Activated CD4-positive, alpha-beta memory T cell treated with anti-CD3 and anti-CD28 coated beads, Interleukin-2, amount 10 ng/mL, durations not matched to agents 7 days and 5 days (primary cell): Measurements from ENCODE around the gene LAMTOR3. TPM values are rescaled to one million over a fixed set of nuclear protein-coding genes. Genes with fewer than 3 reads are reported as not detected.

ENCODE experiments used
- CTCF ChIA-PET: fragments of 350-600 bp; sonication (Branson Sonifier 250); formaldehyde crosslinking; loops from one replicate; lab custom pipeline; 2021; ENCODE audit warnings: antibody characterized with exemption, inconsistent platforms; lab: Charles Lee
- POLR2A ChIA-PET: fragments of 350-600 bp; sonication (Branson Sonifier 250); formaldehyde crosslinking; loops from one replicate; lab custom pipeline; 2021; ENCODE audit warnings: antibody characterized with exemption; lab: Charles Lee
- DNase-seq: peaks from one replicate; pipeline ENCODE4 v3.0.0-alpha.2; 2020
- H3K27ac Mint-ChIP-seq: one replicate; pipeline ENCODE4 v1.8.0; 2021; ENCODE audit warnings: mild to moderate bottlenecking, mixed read lengths
- H3K27me3 Mint-ChIP-seq: one replicate; pipeline ENCODE4 v1.8.0; 2021; ENCODE audit warnings: mixed read lengths
- H3K36me3 Mint-ChIP-seq: one replicate; pipeline ENCODE4 v1.8.0; 2021; ENCODE audit warnings: low read depth, mixed read lengths
- H3K4me1 Mint-ChIP-seq: one replicate; pipeline ENCODE4 v1.8.0; 2021; ENCODE audit warnings: mixed read lengths
- H3K4me3 Mint-ChIP-seq: one replicate; pipeline ENCODE4 v1.8.0; 2021; ENCODE audit warnings: mild to moderate bottlenecking, mixed read lengths
- H3K9me3 Mint-ChIP-seq: one replicate; pipeline ENCODE4 v1.8.0; 2021; ENCODE audit warnings: mixed read lengths
- total RNA-seq, 2 experiments: library from RNA; stranded (reverse); gene quantifications; one replicate each; pipeline ENCODE4 v1.2.3, GENCODE V29; 2021

Gene LAMTOR3, protein sequence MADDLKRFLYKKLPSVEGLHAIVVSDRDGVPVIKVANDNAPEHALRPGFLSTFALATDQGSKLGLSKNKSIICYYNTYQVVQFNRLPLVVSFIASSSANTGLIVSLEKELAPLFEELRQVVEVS
- 10 to 100 TPM; 28.1 to 29.2 TPM for total RNA-seq

DNA sequence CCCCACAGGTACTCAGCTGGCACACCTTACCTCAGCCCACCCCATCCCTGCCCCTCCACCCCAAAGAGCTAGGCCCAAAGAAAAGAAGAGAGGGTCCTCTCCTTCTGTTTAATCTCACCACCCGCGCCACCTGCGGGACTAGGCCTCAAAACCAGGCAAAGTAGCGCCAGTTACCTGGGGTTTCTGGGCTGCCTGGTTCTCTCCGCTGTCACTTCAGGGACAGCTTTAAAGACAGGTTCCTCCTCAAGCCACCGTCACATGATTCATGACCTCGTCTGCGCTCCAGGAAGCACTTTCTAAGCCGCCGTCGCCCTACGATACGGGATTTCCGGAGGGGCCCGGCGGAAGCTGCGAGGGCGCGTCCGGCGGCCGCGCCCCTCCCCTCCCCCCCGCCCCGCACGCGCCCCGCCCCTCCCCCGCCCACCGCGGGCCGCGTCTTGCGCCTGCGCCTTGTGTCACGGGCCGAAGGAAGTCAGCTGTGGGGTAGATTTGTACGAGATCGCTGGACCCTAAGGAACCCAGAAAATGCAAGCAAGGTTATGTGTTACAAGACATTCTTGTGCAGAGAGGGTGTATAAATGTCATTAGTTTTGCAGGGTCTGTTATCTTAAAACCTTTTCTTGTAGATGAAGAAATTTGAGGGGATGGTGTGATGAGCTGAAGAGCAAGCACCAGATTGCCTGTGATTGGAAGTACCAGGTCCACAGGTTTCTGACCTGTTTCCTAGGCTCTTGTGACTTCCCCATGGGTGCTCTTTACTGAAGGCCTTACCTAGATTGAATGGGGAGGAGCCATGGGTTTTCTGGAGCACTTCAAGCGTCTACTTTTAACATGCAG, at the start of gene LAMTOR3:
LAMTOR3 (minus strand) TSS at position 267 of the 837 bp plus-strand sequence. CDS start 464 bp downstream, outside the sequence.
- Mint-ChIP-seq H3K36me3 (peaks cover 15% of the 10 kb centered on the region), H3K4me3 (peak within 1 kb of the TSS; percentile 98), H3K27ac (peak within 1 kb of the TSS; percentile 91), H3K4me1 (peaks cover 42% of the 10 kb centered on the region), H3K27me3 (no peaks in the 10 kb centered on the region), H3K9me3 (no peaks in the 10 kb centered on the region)
- POLR2A ChIA-PET, result interaction anchor here (0.6 to 5.9 kb wide), 17 partner anchors 9 to 1236 kb away, joined by 3 to 98 read pairs (median 5); partner anchors contain the start of genes DAPP1, DNAJB14, H2AZ1 and TRMT10A
- CTCF ChIA-PET, result interaction anchor here (0.8 to 1.5 kb wide), 5 partner anchors 10 to 331 kb away, joined by 3 to 9 read pairs (median 3); partner anchors contain the start of genes DNAJB14 and TRMT10A
- DNase-seq, result peak; percentile 92

DNA sequence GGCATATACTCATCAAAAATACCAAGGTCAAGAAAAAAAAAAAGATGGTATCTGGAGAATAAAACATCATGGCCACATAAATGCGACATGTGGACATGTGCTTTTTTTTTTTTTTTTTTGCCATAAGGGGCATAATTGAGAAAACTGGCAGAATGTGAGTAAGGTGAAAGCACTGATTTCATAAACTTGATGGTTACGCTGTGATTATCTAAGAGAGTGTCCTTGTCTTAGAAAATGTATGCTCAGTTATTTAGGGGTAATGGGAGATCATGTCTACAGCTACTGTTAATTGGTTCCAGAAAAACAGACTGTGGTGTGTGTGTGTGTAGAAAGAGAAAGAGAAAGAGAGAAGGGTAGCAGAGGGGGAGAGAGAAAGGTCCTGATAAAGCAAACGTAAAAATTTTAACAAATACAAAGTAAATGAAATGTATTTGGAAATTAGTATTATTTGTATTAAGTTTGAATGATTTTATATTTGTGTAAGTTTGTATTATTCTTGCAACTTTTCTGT, 44.1 kb upstream of the LAMTOR3 start:
- Mint-ChIP-seq H3K36me3 (peaks cover 58% of the 10 kb centered on the region), H3K9me3 (peaks cover 7% of the 10 kb centered on the region), H3K4me1 (peaks cover 23% of the 10 kb centered on the region), H3K27ac (no peak overlapping the region), H3K4me3 (no peak overlapping the region), H3K27me3 (no peaks in the 10 kb centered on the region)
- ChIA-PET POLR2A (no interaction called here), CTCF (interaction anchor here (0.6 kb wide), 1 partner anchor 1425 kb away, joined by 3 read pairs; no protein-coding TSS in a partner anchor)
- DNase-seq, result no peak

DNA sequence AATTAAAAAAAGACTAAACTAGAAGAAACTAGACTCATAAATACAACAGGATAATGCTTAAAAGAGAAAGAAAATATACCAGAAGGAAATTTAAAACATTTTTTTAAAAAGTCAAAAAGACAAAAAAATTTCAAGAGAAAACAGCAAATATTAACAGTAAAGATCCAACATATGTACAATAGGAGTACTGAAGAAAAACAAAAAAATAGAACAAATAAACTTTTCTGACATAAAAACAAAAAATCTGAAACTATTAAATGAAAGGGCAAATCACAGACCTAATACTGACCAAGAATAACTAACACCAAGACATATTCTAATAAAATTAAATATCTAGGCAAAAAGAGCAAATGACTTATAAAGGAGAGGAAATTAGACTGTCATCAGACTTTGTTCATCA, 40.7 kb upstream of the LAMTOR3 start:
- CTCF ChIA-PET, result no interaction called here

DNA sequence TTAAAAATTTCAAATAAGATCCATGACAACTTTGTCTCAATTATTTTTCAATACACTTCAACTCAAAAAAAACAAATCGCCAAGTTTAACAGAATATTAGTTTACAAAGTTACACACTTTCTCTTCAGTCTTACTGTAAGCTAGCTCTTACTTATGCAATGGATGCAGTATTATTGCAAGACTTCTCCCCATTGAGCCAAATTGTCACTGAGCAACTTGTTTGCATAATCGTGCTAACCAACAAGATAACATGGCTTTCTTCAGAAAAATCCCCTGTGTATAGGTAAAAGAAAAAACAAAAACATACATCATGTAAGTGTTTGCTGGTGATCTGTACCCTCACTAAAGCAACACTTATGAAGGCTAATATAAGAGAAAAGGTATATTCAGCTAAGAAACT, 33.3 kb upstream of the LAMTOR3 start:
- POLR2A ChIA-PET, result interaction anchor here (1.1 to 2.7 kb wide), 3 partner anchors 19 to 33 kb away, joined by 3 to 10 read pairs (median 4); partner anchors contain the start of genes DNAJB14 and LAMTOR3
- Mint-ChIP-seq H3K36me3 (peaks cover 41% of the 10 kb centered on the region), H3K4me3 (no peak overlapping the region), H3K9me3 (no peaks in the 10 kb centered on the region), H3K27me3 (no peaks in the 10 kb centered on the region), H3K27ac (no peak overlapping the region), H3K4me1 (peaks cover 22% of the 10 kb centered on the region)
- CTCF ChIA-PET, result interaction anchor here (1.2 to 1.7 kb wide), 2 partner anchors 21 to 116 kb away, joined by 3 read pairs; no protein-coding TSS in a partner anchor
- no peak for DNase-seq

More for the DNA sequence above, 40.7 kb upstream of the LAMTOR3 start:
- no peak overlapping the region for H3K4me3 Mint-ChIP-seq
- no peak overlapping the region for H3K27ac Mint-ChIP-seq
- H3K9me3 Mint-ChIP-seq, result peaks cover 10% of the 10 kb centered on the region
- no peak for DNase-seq
- no peaks in the 10 kb centered on the region for H3K27me3 Mint-ChIP-seq
- peaks cover 64% of the 10 kb centered on the region for H3K36me3 Mint-ChIP-seq
- peaks cover 19% of the 10 kb centered on the region for H3K4me1 Mint-ChIP-seq
- POLR2A ChIA-PET, result interaction anchor here (1.4 to 4.2 kb wide), 2 partner anchors 11 to 14 kb away, joined by 6 to 22 read pairs; partner anchors contain the start of gene DNAJB14

DNA sequence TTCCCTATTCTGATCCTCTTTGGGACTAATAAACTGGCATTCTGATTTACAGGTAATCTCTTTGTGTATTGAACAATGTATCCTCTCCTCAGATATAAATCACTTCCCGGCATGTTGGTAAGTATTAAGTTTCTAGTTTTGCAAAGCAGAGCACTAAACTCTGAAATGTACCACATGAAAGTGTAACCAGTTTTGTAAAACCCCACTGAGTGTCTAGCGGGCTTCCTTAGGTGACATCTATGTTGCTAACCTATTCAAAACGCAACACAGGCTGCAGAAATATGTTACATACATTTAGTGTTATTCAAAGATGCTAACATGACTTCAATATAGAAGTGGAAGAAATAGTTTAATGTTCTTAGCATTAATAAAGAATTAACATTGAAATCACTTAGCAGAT, 26.9 kb upstream of the LAMTOR3 start:
- no peak for DNase-seq
- Mint-ChIP-seq H3K9me3 (peaks cover 8% of the 10 kb centered on the region), H3K27ac (no peak overlapping the region), H3K27me3 (no peaks in the 10 kb centered on the region), H3K4me1 (peaks cover 15% of the 10 kb centered on the region), H3K36me3 (peaks cover 55% of the 10 kb centered on the region), H3K4me3 (no peak overlapping the region)
- ChIA-PET CTCF (no interaction called here), POLR2A (interaction anchor here (2.1 kb wide), 1 partner anchor 26 kb away, joined by 9 read pairs; the partner anchor contains the start of gene DNAJB14)

DNA sequence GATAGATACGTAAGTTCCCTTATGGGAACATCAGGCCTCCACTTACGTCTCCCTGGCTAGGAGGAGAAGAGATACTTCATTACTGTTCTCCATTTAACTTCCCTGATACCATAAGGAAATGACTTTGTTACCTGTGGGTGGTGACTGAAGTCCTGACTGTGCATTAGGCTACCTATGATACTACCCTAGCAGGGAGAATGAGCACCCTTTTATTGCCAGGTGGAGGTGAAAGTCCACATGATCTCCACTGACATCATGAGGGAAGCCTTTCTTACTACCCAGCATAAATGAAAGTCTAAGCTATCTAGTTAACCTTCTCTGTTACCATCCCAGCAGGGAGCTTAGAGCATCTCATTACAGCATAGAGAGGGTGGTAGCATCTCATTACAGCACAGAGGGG, 24.4 kb upstream of the LAMTOR3 start:
- ChIA-PET POLR2A (interaction anchor here (0.8 kb wide), 1 partner anchor 28 kb away, joined by 3 read pairs; the partner anchor contains the start of gene DNAJB14), CTCF (interaction anchor here (1.3 kb wide), 1 partner anchor 15 kb away, joined by 3 read pairs; no protein-coding TSS in a partner anchor)
- Mint-ChIP-seq H3K27me3 (no peaks in the 10 kb centered on the region), H3K4me1 (peaks cover 15% of the 10 kb centered on the region), H3K9me3 (peaks cover 9% of the 10 kb centered on the region), H3K36me3 (peaks cover 67% of the 10 kb centered on the region), H3K4me3 (no peak overlapping the region), H3K27ac (no peak overlapping the region)
- DNase-seq, result no peak

DNA sequence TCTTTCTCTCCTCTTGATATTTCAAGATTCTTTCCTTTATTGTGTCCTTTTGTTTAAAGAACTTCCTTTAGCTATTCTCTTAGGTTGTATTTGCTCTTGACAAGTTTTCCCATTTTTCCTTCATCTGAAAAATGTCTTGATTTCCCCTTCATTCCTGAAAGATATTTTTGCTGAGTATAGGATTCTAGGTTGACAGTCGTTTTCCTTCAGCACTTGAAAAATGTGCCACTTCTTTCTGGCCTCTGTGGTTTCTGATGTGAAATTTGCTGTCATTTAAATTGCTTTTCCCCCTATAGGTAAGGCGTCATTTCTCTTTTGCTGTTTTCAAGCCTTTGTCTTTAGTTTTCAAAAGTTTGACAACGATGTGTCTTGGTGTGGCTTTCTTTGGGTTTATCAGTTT, 23.3 kb upstream of the LAMTOR3 start:
- Mint-ChIP-seq H3K36me3 (peaks cover 68% of the 10 kb centered on the region), H3K27me3 (no peaks in the 10 kb centered on the region), H3K27ac (no peak overlapping the region), H3K4me3 (no peak overlapping the region), H3K4me1 (peaks cover 15% of the 10 kb centered on the region), H3K9me3 (peaks cover 9% of the 10 kb centered on the region)
- no peak for DNase-seq
- ChIA-PET POLR2A (interaction anchor here (0.8 kb wide), 1 partner anchor 31 kb away, joined by 3 read pairs; no protein-coding TSS in a partner anchor), CTCF (interaction anchor here (1.3 kb wide), 1 partner anchor 16 kb away, joined by 3 read pairs; no protein-coding TSS in a partner anchor)

DNA sequence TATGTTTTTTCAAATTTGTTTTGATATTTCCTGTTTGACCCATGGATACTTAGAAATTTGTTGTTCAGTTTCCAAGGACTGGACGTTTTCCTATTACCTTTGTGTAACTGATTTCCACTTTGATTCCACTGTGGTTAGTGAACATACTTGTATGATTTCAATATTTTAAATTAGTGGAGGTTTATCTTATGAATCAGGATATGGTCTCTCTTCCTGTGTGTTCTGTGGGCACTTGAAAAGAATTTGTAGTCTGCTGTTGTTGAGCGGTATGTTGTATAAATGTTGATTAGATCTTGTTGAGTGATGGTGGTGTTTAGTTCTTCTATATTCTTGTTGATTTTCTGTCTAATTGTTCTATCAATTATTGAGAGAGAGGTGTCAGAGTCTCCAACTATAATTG, 21.2 kb upstream of the LAMTOR3 start:
- CTCF ChIA-PET, result no interaction called here
- H3K36me3 Mint-ChIP-seq, result peaks cover 64% of the 10 kb centered on the region

DNA sequence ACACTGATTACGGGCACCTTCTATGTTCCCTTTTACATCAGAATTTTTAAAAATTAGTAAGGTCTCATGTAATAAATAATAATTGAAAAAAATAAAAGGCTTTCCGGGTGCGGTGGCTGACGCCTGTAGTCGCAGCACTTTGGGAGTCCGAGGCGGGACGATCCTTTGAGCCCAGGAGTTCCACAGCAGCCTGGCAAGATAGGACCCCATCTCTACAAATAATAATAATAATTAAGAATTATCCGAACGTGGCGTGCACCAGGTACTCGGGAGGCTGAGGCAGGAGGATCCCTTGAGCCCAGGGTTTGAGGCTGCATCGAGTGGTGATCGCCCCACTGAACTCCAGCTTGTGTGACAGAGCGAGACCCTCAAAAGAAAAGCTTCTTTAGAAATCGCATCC, 771 bp upstream of the LAMTOR3 start:
- ChIA-PET CTCF (interaction anchor here (1.0 to 1.5 kb wide), 3 partner anchors 52 to 86 kb away, joined by 3 to 9 read pairs (median 4); partner anchors contain the start of gene DNAJB14), POLR2A (interaction anchor here (1.0 to 5.9 kb wide), 11 partner anchors 10 to 332 kb away, joined by 3 to 98 read pairs (median 8); partner anchors contain the start of genes DAPP1, DNAJB14, H2AZ1 and TRMT10A)
- no peaks in the 10 kb centered on the region for H3K9me3 Mint-ChIP-seq
- peaks cover 40% of the 10 kb centered on the region for H3K4me1 Mint-ChIP-seq
- no peaks in the 10 kb centered on the region for H3K27me3 Mint-ChIP-seq
- H3K4me3 Mint-ChIP-seq, result peak overlapping the region; percentile 98
- H3K36me3 Mint-ChIP-seq, result peaks cover 15% of the 10 kb centered on the region
- H3K27ac Mint-ChIP-seq, result peak overlapping the region; percentile 88
- no peak for DNase-seq

More for the DNA sequence above, 21.2 kb upstream of the LAMTOR3 start:
- no peak for DNase-seq
- Mint-ChIP-seq H3K9me3 (peaks cover 9% of the 10 kb centered on the region), H3K27me3 (no peaks in the 10 kb centered on the region), H3K4me1 (peaks cover 9% of the 10 kb centered on the region), H3K27ac (peak overlapping the region; percentile 5), H3K4me3 (no peak overlapping the region)
- POLR2A ChIA-PET, result no interaction called here

DNA sequence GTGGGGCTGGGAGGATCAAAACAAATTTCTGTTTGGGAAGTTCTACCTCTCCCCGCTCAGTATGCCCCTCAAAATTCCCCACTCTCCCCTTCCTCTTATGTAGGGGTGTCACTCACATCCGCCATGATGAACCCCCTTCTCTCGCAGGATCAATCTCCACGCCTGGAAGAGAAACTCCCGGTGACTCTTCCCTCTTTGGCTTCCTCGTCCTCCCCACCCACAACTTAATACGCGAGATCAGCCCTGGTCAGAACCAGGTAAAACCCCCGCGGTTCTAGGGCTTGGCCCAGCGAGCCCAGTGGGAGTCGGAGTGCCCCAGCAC, 427 bp downstream of the LAMTOR3 start:
- no peaks in the 10 kb centered on the region for H3K27me3 Mint-ChIP-seq
- H3K27ac Mint-ChIP-seq, result peak overlapping the region; percentile 91
- ChIA-PET POLR2A (interaction anchor here (0.6 to 5.9 kb wide), 16 partner anchors 9 to 1235 kb away, joined by 3 to 98 read pairs (median 5); partner anchors contain the start of genes DAPP1, DNAJB14, H2AZ1 and TRMT10A), CTCF (interaction anchor here (0.8 to 1.5 kb wide), 4 partner anchors 9 to 330 kb away, joined by 3 to 9 read pairs (median 4); partner anchors contain the start of genes DNAJB14 and TRMT10A)
- no peaks in the 10 kb centered on the region for H3K9me3 Mint-ChIP-seq
- peaks cover 44% of the 10 kb centered on the region for H3K4me1 Mint-ChIP-seq
- DNase-seq, result no peak
- H3K4me3 Mint-ChIP-seq, result peak overlapping the region; percentile 98
- H3K36me3 Mint-ChIP-seq, result peaks cover 17% of the 10 kb centered on the region

DNA sequence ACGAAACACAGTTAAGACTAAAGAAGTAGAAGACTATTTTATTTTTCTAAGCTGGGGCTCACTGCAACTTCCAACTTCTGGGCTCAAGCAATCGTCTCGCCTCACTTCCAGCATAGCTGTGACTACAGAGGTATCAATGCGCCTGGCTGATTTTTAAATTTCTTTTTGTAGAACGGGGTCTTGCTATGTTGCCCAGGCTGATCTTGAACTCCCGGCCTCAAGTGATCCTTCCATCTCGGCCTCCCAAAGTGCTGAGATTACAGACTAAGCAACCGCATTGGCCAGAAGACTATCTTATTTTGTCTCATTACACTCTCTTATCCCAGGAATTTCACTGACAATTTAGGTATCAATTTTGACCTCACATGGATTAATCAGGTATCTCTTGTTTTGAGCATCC, 1.2 kb downstream of the LAMTOR3 start:
- no peaks in the 10 kb centered on the region for H3K27me3 Mint-ChIP-seq
- H3K36me3 Mint-ChIP-seq, result peaks cover 17% of the 10 kb centered on the region
- H3K4me3 Mint-ChIP-seq, result peak overlapping the region; percentile 98
- ChIA-PET CTCF (no interaction called here), POLR2A (interaction anchor here (0.6 to 5.9 kb wide), 6 partner anchors 15 to 449 kb away, joined by 3 to 98 read pairs (median 6); partner anchors contain the start of genes DNAJB14 and H2AZ1)
- no peaks in the 10 kb centered on the region for H3K9me3 Mint-ChIP-seq
- DNase-seq, result no peak
- H3K4me1 Mint-ChIP-seq, result peaks cover 44% of the 10 kb centered on the region
- peak overlapping the region; percentile 91 for H3K27ac Mint-ChIP-seq

DNA sequence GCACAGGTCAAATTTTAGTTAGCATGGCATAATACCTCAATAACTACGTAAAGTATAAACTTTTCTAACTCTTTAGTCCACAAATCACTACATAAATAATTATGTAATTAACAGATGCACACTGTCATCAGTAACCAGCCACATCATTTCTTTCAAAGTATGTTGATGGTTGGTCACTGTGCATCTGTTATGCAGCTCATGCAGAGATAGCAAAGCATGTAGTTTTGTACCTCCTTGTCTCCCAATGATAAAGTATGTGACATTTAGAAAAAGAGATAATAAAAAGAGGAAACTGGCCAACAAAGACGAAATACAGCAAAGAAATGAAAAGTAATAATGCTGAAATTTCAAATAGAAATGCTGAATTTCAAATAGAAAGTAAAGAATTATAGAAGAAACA, 2.9 kb downstream of the LAMTOR3 start:
- H3K9me3 Mint-ChIP-seq, result no peaks in the 10 kb centered on the region
- POLR2A ChIA-PET, result interaction anchor here (5.9 kb wide), 1 partner anchor 56 kb away, joined by 98 read pairs; the partner anchor contains the start of gene DNAJB14
- CTCF ChIA-PET, result no interaction called here

More for the DNA sequence above, 2.9 kb downstream of the LAMTOR3 start:
- peaks cover 44% of the 10 kb centered on the region for H3K4me1 Mint-ChIP-seq
- H3K27me3 Mint-ChIP-seq, result no peaks in the 10 kb centered on the region
- DNase-seq, result no peak
- peaks cover 19% of the 10 kb centered on the region for H3K36me3 Mint-ChIP-seq
- no peak overlapping the region for H3K4me3 Mint-ChIP-seq
- no peak overlapping the region for H3K27ac Mint-ChIP-seq
